Measurements from ENCODE around the gene CTTNBP2NL.
"Not testable (repeated sequence)": the region's sequence is repeated elsewhere in the genome, so short reads cannot be mapped to it uniquely, and the experiment has no call there.

Gene CTTNBP2NL

GRCh38 chr1:112383759-112384370, 12.1 kb upstream of the CTTNBP2NL start:
- no peak overlapping the region for H3K4me3 ChIP-seq (ENCODE audit: low read depth, low read length)
- no peak for DNase-seq (ENCODE audit: low read depth)

- DNase-seq (ENCODE audit: low read depth) = no peak
- H3K4me3 ChIP-seq (ENCODE audit: low read depth, low read length) = no peak overlapping the region
Observed at GRCh38 chr1:112386024-112386723, 9.8 kb upstream of the CTTNBP2NL start.

- no peak for DNase-seq (ENCODE audit: low read depth)
- no peak overlapping the region for H3K4me3 ChIP-seq (ENCODE audit: low read depth, low read length)
Observed at GRCh38 chr1:112386731-112387346, 9.2 kb upstream of the CTTNBP2NL start.

GRCh38 chr1:112387807-112388206, 8.2 kb upstream of the CTTNBP2NL start:
- H3K4me3 ChIP-seq (ENCODE audit: low read depth, low read length) = no peak overlapping the region
- DNase-seq (ENCODE audit: low read depth) = no peak

- DNase-seq (ENCODE audit: low read depth) = no peak
- H3K4me3 ChIP-seq (ENCODE audit: low read depth, low read length) = no peak overlapping the region
Observed at GRCh38 chr1:112388436-112388835, 7.6 kb upstream of the CTTNBP2NL start.

GRCh38 chr1:112389689-112390088, 6.3 kb upstream of the CTTNBP2NL start:
- no peak overlapping the region for H3K4me3 ChIP-seq (ENCODE audit: low read depth, low read length)
- no peak for DNase-seq (ENCODE audit: low read depth)

GRCh38 chr1:112390335-112390734, 5.7 kb upstream of the CTTNBP2NL start:
- not testable (repeated sequence) for DNase-seq (ENCODE audit: low read depth); H3K4me3 ChIP-seq (ENCODE audit: low read depth, low read length)

- H3K4me3 ChIP-seq (ENCODE audit: low read depth, low read length) = peak overlapping the region; percentile 44
- peak; percentile 74 for DNase-seq (ENCODE audit: low read depth)
Observed at GRCh38 chr1:112390775-112391602, 5.0 kb upstream of the CTTNBP2NL start.

GRCh38 chr1:112391603-112391940, 4.4 kb upstream of the CTTNBP2NL start:
- DNase-seq (ENCODE audit: low read depth) = no peak
- H3K4me3 ChIP-seq (ENCODE audit: low read depth, low read length) = peak overlapping the region; percentile 44

GRCh38 chr1:112393631-112393974, 2.4 kb upstream of the CTTNBP2NL start:
- DNase-seq (ENCODE audit: low read depth) = no peak
- no peak overlapping the region for H3K4me3 ChIP-seq (ENCODE audit: low read depth, low read length)

- no peak for DNase-seq (ENCODE audit: low read depth)
- H3K4me3 ChIP-seq (ENCODE audit: low read depth, low read length) = peak overlapping the region; percentile 41
Observed at GRCh38 chr1:112394743-112395062, 1.3 kb upstream of the CTTNBP2NL start.

- H3K4me3 ChIP-seq (ENCODE audit: low read depth, low read length) = peak overlapping the region; percentile 100
- no peak for DNase-seq (ENCODE audit: low read depth)
Observed at GRCh38 chr1:112395256-112395820, 676 bp upstream of the CTTNBP2NL start.

GRCh38 chr1:112396653-112397471, 848 bp downstream of the CTTNBP2NL start:
- DNase-seq (ENCODE audit: low read depth) = no peak
- H3K4me3 ChIP-seq (ENCODE audit: low read depth, low read length) = peak overlapping the region; percentile 100

GRCh38 chr1:112397841-112398240, 1.8 kb downstream of the CTTNBP2NL start:
- no peak for DNase-seq (ENCODE audit: low read depth)
- H3K4me3 ChIP-seq (ENCODE audit: low read depth, low read length) = peak overlapping the region; percentile 3

- H3K4me3 ChIP-seq (ENCODE audit: low read depth, low read length) = no peak overlapping the region
- DNase-seq (ENCODE audit: low read depth) = no peak
Observed at GRCh38 chr1:112399456-112399855, 3.4 kb downstream of the CTTNBP2NL start.

- H3K4me3 ChIP-seq (ENCODE audit: low read depth, low read length); DNase-seq (ENCODE audit: low read depth): not testable (repeated sequence)
Observed at GRCh38 chr1:112400706-112401105, 4.7 kb downstream of the CTTNBP2NL start.

- no peak overlapping the region for H3K4me3 ChIP-seq (ENCODE audit: low read depth, low read length)
- DNase-seq (ENCODE audit: low read depth) = no peak
Observed at GRCh38 chr1:112402682-112403643, 6.9 kb downstream of the CTTNBP2NL start.

- no peak for DNase-seq (ENCODE audit: low read depth)
- no peak overlapping the region for H3K4me3 ChIP-seq (ENCODE audit: low read depth, low read length)
Observed at GRCh38 chr1:112406771-112407170, 10.8 kb downstream of the CTTNBP2NL start.
